A549 (cell line): ENCODE data around the gene PITPNM3.

Experiments
- CTCF ChIP-seq: fragments of >200 bp; sonication (Bioruptor Twin); formaldehyde crosslinking; IDR thresholded peaks from 3 replicates; pipeline ENCODE4 v1.5.1; 2016
- EP300 ChIP-seq, 2 experiments: fragments of >200 bp; sonication (Bioruptor Twin); formaldehyde crosslinking; IDR thresholded peaks; 2 replicates in 1 of 2; 3 replicates in 1 of 2; pipeline ENCODE4 v1.6.1; 2016 to 2017
- HMGXB4 ChIP-seq: fragments of 250-450 bp; sonication (Bioruptor Pico); IDR thresholded peaks from 2 replicates; pipeline ENCODE4 v1.5.0; 2021; ENCODE audit warnings: mild to moderate bottlenecking, moderate library complexity, borderline replicate concordance
- JUN ChIP-seq, 2 experiments: fragments of >200 bp; sonication (Bioruptor Twin); formaldehyde crosslinking; IDR thresholded peaks; 2 replicates in 1 of 2; 3 replicates in 1 of 2; pipeline ENCODE4 v1.6.1; 2016 to 2017
- POLR2A ChIP-seq: IDR thresholded peaks from 2 replicates; pipeline ENCODE4 v1.6.1; 2012; ENCODE audit warnings: mild to moderate bottlenecking, low read length

DNA sequence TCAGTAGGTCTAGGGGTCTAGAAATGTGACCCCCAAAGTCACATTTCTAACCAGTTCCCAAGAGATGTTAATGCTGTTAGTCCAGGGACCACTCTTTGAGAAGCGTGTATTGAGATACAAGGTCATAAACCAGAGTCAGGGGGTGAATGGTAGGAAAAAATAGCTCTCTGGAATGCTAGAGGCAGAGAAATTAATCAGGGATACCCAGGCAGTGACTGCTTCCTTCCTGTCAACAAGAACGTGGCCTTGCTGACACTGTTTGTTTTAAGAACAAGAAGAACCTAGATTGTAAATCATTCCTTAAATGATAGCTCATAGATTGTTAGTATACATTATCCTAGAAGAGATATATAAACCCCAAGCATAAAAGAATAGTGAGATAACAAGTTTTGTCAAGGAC lies 43.8 kb downstream of the PITPNM3 start:
- no peak for TF ChIP-seq HMGXB4 (CRISPR knock-in tag)
- TF ChIP-seq EP300 (IDR thresholded peaks at IDR 0.05), result no peak
- no peak for TF ChIP-seq JUN (IDR thresholded peaks at IDR 0.05)
- TF ChIP-seq CTCF, result no peak
- TF ChIP-seq POLR2A, result no peak
